ENCODE data around the gene PPP2R5E. TPM values are rescaled to one million over a fixed set of nuclear protein-coding genes. Genes with fewer than 3 reads are reported as not detected.

PPP2R5E gene
- total RNA-seq, 1 experiment from 2014 or later: 45.0 TPM

GRCh38 chr14:63426838-63427352 lies 116.3 kb downstream of the PPP2R5E start:
- Histone ChIP-seq H3K9me2 (ENCODE audit: insufficient read depth) (no peaks in the 10 kb centered on the region), H2AFZ (ENCODE audit: low read depth, low read length, poor library complexity, severe bottlenecking) (no peak overlapping the region), H3K9me3 (ENCODE audit: control insufficient read depth in 1 of 2, insufficient read depth in 1 of 2, low read depth in 1 of 2, low read length in 2 of 2) (no peaks in the 10 kb centered on the region), H3K4me1 (ENCODE audit: control insufficient read depth in 1 of 2, insufficient read depth in 2 of 2, low read length in 2 of 2) (no peaks in the 10 kb centered on the region), H3K4me3 (replicated peaks in 1 of 2; ENCODE audit: low read depth in 1 of 2, low read length in 2 of 2) (no peak overlapping the region), H3K27me3 (ENCODE audit: insufficient read depth, low read length) (no peaks in the 10 kb centered on the region), H3K4me2 (ENCODE audit: low read length) (no peak overlapping the region), H3K9ac (ENCODE audit: low read length) (no peak overlapping the region), H3K27ac (ENCODE audit: low read depth, low read length) (no peak overlapping the region), H3K79me2 (ENCODE audit: insufficient read depth, low read length) (peaks cover 41% of the 10 kb centered on the region), H3K36me3 (ENCODE audit: control insufficient read depth in 1 of 2, insufficient read depth in 2 of 2, low read length in 2 of 2) (no peaks in the 10 kb centered on the region), H4K20me1 (ENCODE audit: insufficient read depth) (no peaks in the 10 kb centered on the region; the same call in 1 of the 2 replicates)
- ATAC-seq (no peak), DNase-seq (ENCODE audit: low read depth, low spot score) (no peak)
- ChIA-PET CTCF (no interaction called here), POLR2A (no interaction called here), RAD21 (ENCODE audit: low non-redundant PET in 1 of 2, low total read pairs in 2 of 2, uncharacterized antibody in 2 of 2, unreplicated experiment in 2 of 2) (no interaction called here)
- intact Hi-C loops (cut with micrococcal nuclease): no loop called here
- BruUV-seq (replicated peaks): no TSS peak
- TF ChIP-seq ELF1 (IDR thresholded peaks at IDR 0.05; ENCODE audit: borderline replicate concordance, low read depth) (no peak), JUND (IDR thresholded peaks at IDR 0.05) (no peak), FOSL1 (IDR thresholded peaks at IDR 0.05; ENCODE audit: low read depth) (no peak), EZH2 (IDR thresholded peaks at IDR 0.05) (no peak), YY1 (IDR thresholded peaks at IDR 0.05; ENCODE audit: extremely low read depth, insufficient replicate concordance, low read depth, low read length) (no peak), EZH2phosphoT487 (IDR thresholded peaks at IDR 0.05; ENCODE audit: borderline replicate concordance) (no peak), CEBPB (IDR thresholded peaks at IDR 0.05; ENCODE audit: low read depth) (no peak), TCF7L2 (IDR thresholded peaks at IDR 0.05; ENCODE audit: borderline replicate concordance, extremely low read depth, insufficient read depth, insufficient read length) (no peak), SIN3A (IDR thresholded peaks at IDR 0.05; ENCODE audit: low read depth) (no peak), CBX3 (IDR thresholded peaks at IDR 0.05; ENCODE audit: low read depth) (no peak), SP1 (IDR thresholded peaks at IDR 0.05; ENCODE audit: low read depth) (no peak)

DNA sequence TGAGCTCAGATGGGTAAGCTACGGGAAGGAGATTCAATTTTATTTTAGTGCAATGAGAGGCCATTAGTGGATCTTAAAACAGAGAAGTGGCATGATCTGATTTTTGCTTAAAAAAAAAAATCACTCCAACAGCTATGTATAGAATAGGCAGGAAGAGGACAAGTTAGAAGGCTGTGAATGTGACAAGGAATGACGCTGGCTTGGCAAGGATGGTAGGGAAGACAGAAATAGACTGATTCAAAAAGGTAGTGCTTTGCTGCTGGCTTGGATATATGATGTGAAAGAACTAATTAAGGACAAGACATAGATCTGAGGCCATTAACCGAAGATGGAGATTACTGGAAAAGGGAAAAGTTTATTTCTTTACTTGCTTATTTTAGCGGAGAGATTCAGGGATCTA lies 119.3 kb downstream of the PPP2R5E start:
- ATAC-seq (no peak), DNase-seq (ENCODE audit: low read depth, low spot score) (no peak)
- Histone ChIP-seq H3K9me2 (ENCODE audit: insufficient read depth) (no peaks in the 10 kb centered on the region), H3K27ac (ENCODE audit: low read depth, low read length) (no peak overlapping the region), H4K20me1 (ENCODE audit: insufficient read depth) (no peaks in the 10 kb centered on the region), H3K79me2 (ENCODE audit: insufficient read depth, low read length) (peaks cover 26% of the 10 kb centered on the region; the same call in 1 of the 2 replicates), H3K4me2 (ENCODE audit: low read length) (no peak overlapping the region), H2AFZ (ENCODE audit: low read depth, low read length, poor library complexity, severe bottlenecking) (no peak overlapping the region), H3K9me3 (ENCODE audit: control insufficient read depth in 1 of 2, insufficient read depth in 1 of 2, low read depth in 1 of 2, low read length in 2 of 2) (no peaks in the 10 kb centered on the region), H3K4me1 (ENCODE audit: control insufficient read depth in 1 of 2, insufficient read depth in 2 of 2, low read length in 2 of 2) (no peaks in the 10 kb centered on the region), H3K27me3 (ENCODE audit: insufficient read depth, low read length) (no peaks in the 10 kb centered on the region), H3K36me3 (ENCODE audit: control insufficient read depth in 1 of 2, insufficient read depth in 2 of 2, low read length in 2 of 2) (peaks cover 4 to 7% of the 10 kb centered on the region in 2 experiments; a peak in 2 of 4 replicates), H3K9ac (ENCODE audit: low read length) (no peak overlapping the region), H3K4me3 (replicated peaks in 1 of 2; ENCODE audit: low read depth in 1 of 2, low read length in 2 of 2) (no peak overlapping the region)
- CTCF ChIA-PET: no interaction called here
- no TSS peak for BruUV-seq (replicated peaks)
- POLR2A ChIA-PET: no interaction called here
- intact Hi-C loops (cut with micrococcal nuclease): no loop called here
- RAD21 ChIA-PET (ENCODE audit: low non-redundant PET in 1 of 2, low total read pairs in 2 of 2, uncharacterized antibody in 2 of 2, unreplicated experiment in 2 of 2): interaction anchor here in 1 of 2 experiments (0.6 kb wide), 1 partner anchor 119 kb away, joined by 4 read pairs; no protein-coding TSS in a partner anchor
- no peak for TF ChIP-seq JUND (IDR thresholded peaks at IDR 0.05)
- no peak for TF ChIP-seq CBX3 (IDR thresholded peaks at IDR 0.05; ENCODE audit: low read depth)
- TF ChIP-seq FOSL1 (IDR thresholded peaks at IDR 0.05; ENCODE audit: low read depth): no peak
- TF ChIP-seq POLR2AphosphoS5 (IDR thresholded peaks at IDR 0.05; ENCODE audit: low read depth, low read length): no peak
- no peak for TF ChIP-seq SIN3A (IDR thresholded peaks at IDR 0.05; ENCODE audit: low read depth)
- no peak for TF ChIP-seq SP1 (IDR thresholded peaks at IDR 0.05; ENCODE audit: low read depth)
- TF ChIP-seq SRF (IDR thresholded peaks at IDR 0.05; ENCODE audit: low read depth): no peak
- TF ChIP-seq, protein P1, sequence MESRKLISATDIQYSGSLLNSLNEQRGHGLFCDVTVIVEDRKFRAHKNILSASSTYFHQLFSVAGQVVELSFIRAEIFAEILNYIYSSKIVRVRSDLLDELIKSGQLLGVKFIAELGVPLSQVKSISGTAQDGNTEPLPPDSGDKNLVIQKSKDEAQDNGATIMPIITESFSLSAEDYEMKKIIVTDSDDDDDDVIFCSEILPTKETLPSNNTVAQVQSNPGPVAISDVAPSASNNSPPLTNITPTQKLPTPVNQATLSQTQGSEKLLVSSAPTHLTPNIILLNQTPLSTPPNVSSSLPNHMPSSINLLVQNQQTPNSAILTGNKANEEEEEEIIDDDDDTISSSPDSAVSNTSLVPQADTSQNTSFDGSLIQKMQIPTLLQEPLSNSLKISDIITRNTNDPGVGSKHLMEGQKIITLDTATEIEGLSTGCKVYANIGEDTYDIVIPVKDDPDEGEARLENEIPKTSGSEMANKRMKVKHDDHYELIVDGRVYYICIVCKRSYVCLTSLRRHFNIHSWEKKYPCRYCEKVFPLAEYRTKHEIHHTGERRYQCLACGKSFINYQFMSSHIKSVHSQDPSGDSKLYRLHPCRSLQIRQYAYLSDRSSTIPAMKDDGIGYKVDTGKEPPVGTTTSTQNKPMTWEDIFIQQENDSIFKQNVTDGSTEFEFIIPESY (IDR thresholded peaks at IDR 0.05; ENCODE audit: extremely low read depth, insufficient replicate concordance, low read length): no peak
- TF ChIP-seq ELF1 (IDR thresholded peaks at IDR 0.05; ENCODE audit: borderline replicate concordance, low read depth): no peak
- TF ChIP-seq YY1 (IDR thresholded peaks at IDR 0.05; ENCODE audit: extremely low read depth, insufficient replicate concordance, low read depth, low read length): no peak
- no peak for TF ChIP-seq EZH2 (IDR thresholded peaks at IDR 0.05)
- TF ChIP-seq, protein P2, sequence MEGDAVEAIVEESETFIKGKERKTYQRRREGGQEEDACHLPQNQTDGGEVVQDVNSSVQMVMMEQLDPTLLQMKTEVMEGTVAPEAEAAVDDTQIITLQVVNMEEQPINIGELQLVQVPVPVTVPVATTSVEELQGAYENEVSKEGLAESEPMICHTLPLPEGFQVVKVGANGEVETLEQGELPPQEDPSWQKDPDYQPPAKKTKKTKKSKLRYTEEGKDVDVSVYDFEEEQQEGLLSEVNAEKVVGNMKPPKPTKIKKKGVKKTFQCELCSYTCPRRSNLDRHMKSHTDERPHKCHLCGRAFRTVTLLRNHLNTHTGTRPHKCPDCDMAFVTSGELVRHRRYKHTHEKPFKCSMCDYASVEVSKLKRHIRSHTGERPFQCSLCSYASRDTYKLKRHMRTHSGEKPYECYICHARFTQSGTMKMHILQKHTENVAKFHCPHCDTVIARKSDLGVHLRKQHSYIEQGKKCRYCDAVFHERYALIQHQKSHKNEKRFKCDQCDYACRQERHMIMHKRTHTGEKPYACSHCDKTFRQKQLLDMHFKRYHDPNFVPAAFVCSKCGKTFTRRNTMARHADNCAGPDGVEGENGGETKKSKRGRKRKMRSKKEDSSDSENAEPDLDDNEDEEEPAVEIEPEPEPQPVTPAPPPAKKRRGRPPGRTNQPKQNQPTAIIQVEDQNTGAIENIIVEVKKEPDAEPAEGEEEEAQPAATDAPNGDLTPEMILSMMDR (IDR thresholded peaks at IDR 0.05 in 2 of 3, conservative IDR thresholded peaks at IDR 0.05 in 1 of 3; ENCODE audit: borderline replicate concordance in 1 of 3, insufficient read depth in 1 of 3, low read depth in 2 of 3, low read length in 2 of 3): no peak
- no peak for TF ChIP-seq EZH2phosphoT487 (IDR thresholded peaks at IDR 0.05; ENCODE audit: borderline replicate concordance)
- TF ChIP-seq ZFX (IDR thresholded peaks at IDR 0.05): no peak
